Colonic mucosa (tissue), 4 donors: ENCODE measurements around the gene RBM47. TPM values are rescaled to one million over a fixed set of nuclear protein-coding genes. Genes with fewer than 3 reads are reported as not detected.
A peak's percentile ranks its signal among the peaks of the same experiment; 100 is the strongest.
"Not testable (repeated sequence)": the region's sequence is repeated elsewhere in the genome, so short reads cannot be mapped to it uniquely, and the experiment has no call there.

ENCODE experiments used
- DNase-seq: peaks from one replicate; pipeline ENCODE4 v3.0.0-alpha.2; 2020
- H3K27ac ChIP-seq: fragments of 200-600 bp; one replicate; pipeline ENCODE4 v1.8.0; 2021
- H3K27me3 ChIP-seq: fragments of 200-600 bp; one replicate; pipeline ENCODE4 v1.8.0; 2021
- H3K36me3 ChIP-seq: fragments of 200-600 bp; one replicate; pipeline ENCODE4 v1.8.0; 2021
- H3K4me1 ChIP-seq: fragments of 200-600 bp; one replicate; pipeline ENCODE4 v1.8.0; 2021; ENCODE audit warnings: mild to moderate bottlenecking
- H3K4me3 ChIP-seq: fragments of 200-600 bp; one replicate; pipeline ENCODE4 v1.8.0; 2021
- H3K9ac ChIP-seq, 2 donors: one replicate each; pipeline ENCODE4 v1.7.0; 2013; ENCODE audit warnings: control low read depth in 2 of 2, low read depth in 2 of 2, low read length in 2 of 2
- H3K9me3 ChIP-seq: fragments of 200-600 bp; one replicate; pipeline ENCODE4 v1.8.0; 2021
- CTCF ChIP-seq: fragments of 200-600 bp; IDR thresholded peaks from one replicate; pipeline ENCODE4 v1.8.0; 2022; ENCODE audit warnings: antibody characterized with exemption, mild to moderate bottlenecking
- intact Hi-C: fragments of 100-400 bp; cut with DNase I; formaldehyde crosslinking; loops from one replicate; pipeline ENCODE4 v1.14.1; 2022
- total RNA-seq, 2 donors: library from RNA; stranded (reverse); fragmentation: NEBNext Ultra II Directional in 1 of 2; extraction: Animal tissue kit (Norgen Biotek cat#: 25700) in 1 of 2; gene quantifications; one replicate each; pipeline ENCODE4 v1.2.1, GENCODE V29; 2021
- donor health status: healthy.
- donor health status: DM: no; HTN: no; CAD: no.
- donor health status: DM: no; HTN: no; CAD: no.

Gene RBM47
- total RNA-seq, 2 donors from 2014 or later, result 279 to 281 TPM

- H3K36me3 ChIP-seq, result no peaks in the 10 kb centered on the region
- DNase-seq, result no peak
- no peak overlapping the region for H3K27ac ChIP-seq
- H3K4me3 ChIP-seq, result no peak overlapping the region
- H3K27me3 ChIP-seq, result no peaks in the 10 kb centered on the region
- intact Hi-C loops, result no loop called here
- TF ChIP-seq CTCF, result no peak
- no peaks in the 10 kb centered on the region for H3K4me1 ChIP-seq
- no peak overlapping the region for H3K9ac ChIP-seq
- H3K9me3 ChIP-seq, result no peaks in the 10 kb centered on the region
These were observed 105.2 kb downstream of the RBM47 start for GRCh38 chr4:40524366-40525041.

- Histone ChIP-seq H3K4me1 (no peaks in the 10 kb centered on the region), H3K36me3 (no peaks in the 10 kb centered on the region), H3K9ac (no peak overlapping the region), H3K9me3 (no peaks in the 10 kb centered on the region), H3K4me3 (no peak overlapping the region), H3K27me3 (no peaks in the 10 kb centered on the region), H3K27ac (no peak overlapping the region)
- TF ChIP-seq CTCF, result no peak
- intact Hi-C loops, result no loop called here
- DNase-seq, result no peak
These were observed 106.1 kb downstream of the RBM47 start for GRCh38 chr4:40523581-40523980.

- no peak overlapping the region for H3K27ac ChIP-seq
- DNase-seq, result no peak
- H3K4me1 ChIP-seq, result no peaks in the 10 kb centered on the region
- no peak for TF ChIP-seq CTCF
- no peaks in the 10 kb centered on the region for H3K27me3 ChIP-seq
- intact Hi-C loops, result no loop called here
- no peaks in the 10 kb centered on the region for H3K36me3 ChIP-seq
- H3K9ac ChIP-seq, result no peak overlapping the region
- H3K9me3 ChIP-seq, result no peaks in the 10 kb centered on the region
- H3K4me3 ChIP-seq, result no peak overlapping the region
These were observed 107.7 kb downstream of the RBM47 start for GRCh38 chr4:40521957-40522356.

GRCh38 chr4:40520533-40520932, 109.1 kb downstream of the RBM47 start:
- no peak for DNase-seq
- intact Hi-C loops, result no loop called here
- no peaks in the 10 kb centered on the region for H3K9me3 ChIP-seq
- H3K27me3 ChIP-seq, result no peaks in the 10 kb centered on the region
- no peak overlapping the region for H3K27ac ChIP-seq
- no peak for TF ChIP-seq CTCF
- H3K4me3 ChIP-seq, result no peak overlapping the region
- H3K36me3 ChIP-seq, result no peaks in the 10 kb centered on the region
- H3K9ac ChIP-seq, result no peak overlapping the region
- no peaks in the 10 kb centered on the region for H3K4me1 ChIP-seq

GRCh38 chr4:40517081-40517480, 112.6 kb downstream of the RBM47 start:
- intact Hi-C loops, result loop anchor here (5.0 kb wide), 1 partner anchor 35 kb away; no protein-coding TSS in a partner anchor

GRCh38 chr4:40516651-40517050, 113.0 kb downstream of the RBM47 start:
- no peak for DNase-seq
- no peaks in the 10 kb centered on the region for H3K4me1 ChIP-seq
- H3K36me3 ChIP-seq, result no peaks in the 10 kb centered on the region
- peak overlapping the region; percentile 14 to 26 for H3K9ac ChIP-seq
- no peaks in the 10 kb centered on the region for H3K9me3 ChIP-seq
- peak overlapping the region; percentile 87 for H3K27ac ChIP-seq
- no peak overlapping the region for H3K4me3 ChIP-seq
- intact Hi-C loops, result loop anchor here (5.0 kb wide), 1 partner anchor 36 kb away; no protein-coding TSS in a partner anchor
- no peaks in the 10 kb centered on the region for H3K27me3 ChIP-seq
- TF ChIP-seq CTCF, result no peak

More at GRCh38 chr4:40517081-40517480, 112.6 kb downstream of the RBM47 start:
- not testable (repeated sequence) for H3K4me1 ChIP-seq, DNase-seq, H3K36me3 ChIP-seq, H3K9ac ChIP-seq, H3K9me3 ChIP-seq, H3K4me3 ChIP-seq, H3K27me3 ChIP-seq
- H3K27ac ChIP-seq, result peak overlapping the region; percentile 87
